SU-DHL-6 (cell line): ENCODE results near the gene PRKAR1B.
"Not testable (repeated sequence)": the region's sequence is repeated elsewhere in the genome, so short reads cannot be mapped to it uniquely, and the experiment has no call there.

ENCODE experiments used
- H2AFZ ChIP-seq: fragments of 200-600 bp; sonication (generic); 2 replicates; pipeline ENCODE4 v1.6.1; 2014; ENCODE audit warnings: low read depth, mild to moderate bottlenecking, moderate library complexity, mixed read lengths, antibody characterized with exemption, low read length; ENCODE audit not compliant: severe bottlenecking
- H3F3A ChIP-seq: fragments of 200-600 bp; shearing (Covaris generic); 2 replicates; pipeline ENCODE4 v1.6.0; 2016; ENCODE audit warnings: antibody characterized with exemption, mild to moderate bottlenecking; ENCODE audit not compliant: insufficient read depth
- H3K27ac ChIP-seq: fragments of 200-600 bp; sonication (generic); 2 replicates; pipeline ENCODE4 v1.5.1; 2016; ENCODE audit warnings: low read depth, mild to moderate bottlenecking, low read length, moderate library complexity, mixed read lengths
- H3K27me3 ChIP-seq: fragments of 200-600 bp; sonication (generic), shearing (Covaris generic); 2 replicates; pipeline ENCODE4 v1.6.0; 2014; ENCODE audit warnings: mild to moderate bottlenecking, low read length
- H3K36me3 ChIP-seq: fragments of 200-600 bp; sonication (generic); 2 replicates; pipeline ENCODE4 v1.6.1; 2014; ENCODE audit warnings: mild to moderate bottlenecking, low read length, mixed read lengths
- H3K4me2 ChIP-seq: fragments of 300-600, 200-600 bp; shearing (Covaris generic), sonication (generic); 2 replicates; pipeline ENCODE4 v1.6.0; 2014; ENCODE audit warnings: low read length, low read depth, mild to moderate bottlenecking; ENCODE audit not compliant: poor library complexity, severe bottlenecking
- H3K4me3 ChIP-seq: fragments of 200-600 bp; sonication (generic); 2 replicates; pipeline ENCODE4 v1.5.1; 2014; ENCODE audit warnings: antibody characterized with exemption, low read length, mild to moderate bottlenecking, mixed read lengths; ENCODE audit not compliant: insufficient read depth, poor library complexity, severe bottlenecking
- H3K79me2 ChIP-seq: fragments of 200-600 bp; sonication (generic); 2 replicates; pipeline ENCODE4 v1.6.1; 2014; ENCODE audit warnings: mild to moderate bottlenecking, low read length, moderate library complexity; ENCODE audit not compliant: insufficient read depth
- H3K9ac ChIP-seq: fragments of 200-600 bp; sonication (generic); 2 replicates; pipeline ENCODE4 v1.7.0; 2014; ENCODE audit warnings: mild to moderate bottlenecking, low read length
- H3K9me2 ChIP-seq: fragments of 200-600 bp; sonication (generic); replicated peaks from 2 replicates; pipeline ENCODE4 v1.6.1; 2014; ENCODE audit warnings: low read length; ENCODE audit not compliant: insufficient read depth
- H3K9me3 ChIP-seq: fragments of 200-600 bp; sonication (generic); 2 replicates; pipeline ENCODE4 v1.6.1; 2014; ENCODE audit warnings: low read length, mixed read lengths; ENCODE audit not compliant: insufficient read depth
- H4K20me1 ChIP-seq: fragments of 200-600 bp; sonication (generic); 2 replicates; pipeline ENCODE4 v1.6.1; 2014; ENCODE audit warnings: low read depth, mild to moderate bottlenecking, antibody characterized with exemption, low read length, moderate library complexity, mixed read lengths
- CTCF ChIP-seq: fragments of 200-600 bp; sonication (generic); IDR thresholded peaks from one replicate; pipeline ENCODE4 v1.5.1; 2017; ENCODE audit warnings: antibody characterized with exemption, mild to moderate bottlenecking, low read length, moderate library complexity; ENCODE audit not compliant: insufficient read depth, poor library complexity, severe bottlenecking
- EZH2phosphoT487 ChIP-seq: fragments of 200-600 bp; sonication (generic), shearing (Covaris generic); conservative IDR thresholded peaks from 2 replicates; pipeline ENCODE4 v1.6.1; 2018; ENCODE audit warnings: mild to moderate bottlenecking, antibody characterized with exemption, low read length, moderate library complexity, mixed read lengths

The PRKAR1B gene

GRCh38 chr7:553636-554111, 173.4 kb downstream of the PRKAR1B start:
- no peaks in the 10 kb centered on the region for H3F3A ChIP-seq
- no peak overlapping the region for H3K4me2 ChIP-seq
- H3K9me2 ChIP-seq, result no peaks in the 10 kb centered on the region
- H2AFZ ChIP-seq, result no peak overlapping the region
- no peaks in the 10 kb centered on the region for H3K9me3 ChIP-seq
- no peaks in the 10 kb centered on the region for H3K36me3 ChIP-seq
- no peaks in the 10 kb centered on the region for H4K20me1 ChIP-seq
- no peak overlapping the region for H3K9ac ChIP-seq
- H3K27me3 ChIP-seq, result no peaks in the 10 kb centered on the region
- no peak overlapping the region for H3K27ac ChIP-seq
- no peaks in the 10 kb centered on the region for H3K79me2 ChIP-seq
- no peak for TF ChIP-seq CTCF
- no peak overlapping the region for H3K4me3 ChIP-seq

GRCh38 chr7:552868-553635, 174.0 kb downstream of the PRKAR1B start:
- no peaks in the 10 kb centered on the region for H3K9me3 ChIP-seq
- no peaks in the 10 kb centered on the region for H3K27me3 ChIP-seq
- H3K9me2 ChIP-seq, result no peaks in the 10 kb centered on the region
- no peak overlapping the region for H3K9ac ChIP-seq
- H3K4me3 ChIP-seq, result no peak overlapping the region
- no peak overlapping the region for H2AFZ ChIP-seq
- TF ChIP-seq CTCF (no peak), EZH2phosphoT487 (no peak)
- H4K20me1 ChIP-seq, result no peaks in the 10 kb centered on the region
- H3K36me3 ChIP-seq, result no peaks in the 10 kb centered on the region
- H3F3A ChIP-seq, result no peaks in the 10 kb centered on the region
- H3K79me2 ChIP-seq, result no peaks in the 10 kb centered on the region
- H3K4me2 ChIP-seq, result no peak overlapping the region
- no peak overlapping the region for H3K27ac ChIP-seq

- H3K4me3 ChIP-seq, H3K9me2 ChIP-seq, H3K27ac ChIP-seq, H4K20me1 ChIP-seq, H3K27me3 ChIP-seq, H3K79me2 ChIP-seq, H2AFZ ChIP-seq, H3K9me3 ChIP-seq, H3K4me2 ChIP-seq, H3F3A ChIP-seq, H3K9ac ChIP-seq, H3K36me3 ChIP-seq: not testable (repeated sequence)
Measured at GRCh38 chr7:552151-552867, 174.8 kb downstream of the PRKAR1B start.

- H4K20me1 ChIP-seq, H3F3A ChIP-seq, H3K27me3 ChIP-seq, H2AFZ ChIP-seq, H3K36me3 ChIP-seq, H3K27ac ChIP-seq, H3K4me3 ChIP-seq, H3K9ac ChIP-seq, H3K4me2 ChIP-seq, H3K9me3 ChIP-seq, H3K9me2 ChIP-seq, H3K79me2 ChIP-seq: not testable (repeated sequence)
Measured at GRCh38 chr7:551615-551970, 175.5 kb downstream of the PRKAR1B start.
